Activated B cell treated with CpG ODN at 0.5 μM for 24 hours (primary cell): ENCODE measurements around the gene CCDC85B. TPM values are rescaled to one million over a fixed set of nuclear protein-coding genes. Genes with fewer than 3 reads are reported as not detected.

Experiments
- ATAC-seq: fragments of 200-7000 bp; cut with Tn5 transposase; one replicate; pipeline ENCODE4 v1.10.0; 2021; ENCODE audit warnings: low read depth, mild to moderate bottlenecking, moderate library complexity
- CTCF ChIA-PET: fragments of 350-600 bp; sonication (Branson Sonifier 250); formaldehyde crosslinking; loops from one replicate; lab custom pipeline; 2021; ENCODE audit warnings: antibody characterized with exemption; lab: Charles Lee
- POLR2A ChIA-PET: fragments of 350-600 bp; sonication (Branson Sonifier 250); formaldehyde crosslinking; loops from one replicate; lab custom pipeline; 2021; ENCODE audit warnings: antibody characterized with exemption; lab: Charles Lee
- DNase-seq: peaks from one replicate; pipeline ENCODE4 v3.0.0; 2022
- H3K27ac Mint-ChIP-seq: one replicate; pipeline ENCODE4 v1.8.0; 2020; ENCODE audit warnings: mixed read lengths
- H3K27me3 Mint-ChIP-seq: one replicate; pipeline ENCODE4 v1.8.0; 2021; ENCODE audit warnings: mixed read lengths
- H3K36me3 Mint-ChIP-seq: one replicate; pipeline ENCODE4 v1.8.0; 2021; ENCODE audit warnings: low read depth, mixed read lengths
- H3K4me1 Mint-ChIP-seq: one replicate; pipeline ENCODE4 v1.8.0; 2021; ENCODE audit warnings: mixed read lengths
- H3K4me3 Mint-ChIP-seq: one replicate; pipeline ENCODE4 v1.8.0; 2020; ENCODE audit warnings: mild to moderate bottlenecking, mixed read lengths
- H3K9me3 Mint-ChIP-seq: one replicate; pipeline ENCODE4 v1.8.0; 2020; ENCODE audit warnings: mixed read lengths
- CTCF ChIP-seq: fragments of 200-600 bp; IDR thresholded peaks from one replicate; pipeline ENCODE4 v1.8.0; 2022; ENCODE audit warnings: antibody characterized with exemption, mild to moderate bottlenecking
- intact Hi-C: fragments of 100-400 bp; cut with micrococcal nuclease; formaldehyde crosslinking; loops from one replicate; pipeline ENCODE4 v1.15.1; 2024
- total RNA-seq: library from RNA; stranded (reverse); gene quantifications from 2 replicates; pipeline ENCODE4 v1.2.3, GENCODE V29; 2022

Gene CCDC85B
- total RNA-seq, 1 donor from 2014 or later, result 21.6 TPM

GRCh38 chr11:65919141-65919572, 28.7 kb downstream of the CCDC85B start, which contains the start of gene DRAP1:
DRAP1 (plus strand) TSS chr11:65919426; CDS start chr11:65919502, 76 bp downstream.
- intact Hi-C loops, result loop anchor here (1.0 to 2.0 kb wide), 12 partner anchors 9 to 304 kb away; partner anchors contain the start of genes BANF1, CCDC85B, CFL1 and EIF1AD
- DNase-seq (peak; percentile 95), ATAC-seq (peak; percentile 87)
- no peaks in the 10 kb centered on the region for H3K27me3 Mint-ChIP-seq
- no peak for TF ChIP-seq CTCF
- H3K4me3 Mint-ChIP-seq, result peak within 1 kb of the TSS; percentile 93
- ChIA-PET CTCF (interaction anchor here (0.5 to 1.5 kb wide), 2 partner anchors 28 to 31 kb away, joined by 3 to 5 read pairs; partner anchors contain the start of genes CCDC85B and FIBP), POLR2A (interaction anchor here (0.6 to 4.8 kb wide), 11 partner anchors 17 to 199 kb away, joined by 3 to 55 read pairs (median 7); partner anchors contain the start of genes CCDC85B, FIBP, FOSL1 and MUS81)
- peak within 1 kb of the TSS; percentile 81 for H3K27ac Mint-ChIP-seq
- H3K36me3 Mint-ChIP-seq, result peaks cover 27% of the 10 kb centered on the region
- H3K9me3 Mint-ChIP-seq, result no peaks in the 10 kb centered on the region
- peaks cover 53% of the 10 kb centered on the region for H3K4me1 Mint-ChIP-seq

- DNase-seq, result no peak
- intact Hi-C loops, result loop anchor here (1.0 to 2.0 kb wide), 12 partner anchors 9 to 304 kb away; partner anchors contain the start of genes BANF1, CCDC85B, CFL1 and EIF1AD
- Mint-ChIP-seq H3K4me1 (peaks cover 50% of the 10 kb centered on the region), H3K27ac (peak overlapping the region; percentile 76), H3K4me3 (peak overlapping the region; percentile 93), H3K36me3 (peaks cover 30% of the 10 kb centered on the region), H3K9me3 (no peaks in the 10 kb centered on the region), H3K27me3 (no peaks in the 10 kb centered on the region)
- ChIA-PET POLR2A (interaction anchor here (0.6 to 4.8 kb wide), 10 partner anchors 20 to 257 kb away, joined by 3 to 55 read pairs (median 4); partner anchors contain the start of genes CCDC85B, FIBP, FOSL1 and MUS81), CTCF (no interaction called here)
- peak; percentile 44 for ATAC-seq
- no peak for TF ChIP-seq CTCF
These were observed 29.3 kb downstream of the CCDC85B start for GRCh38 chr11:65919573-65920371.

DNA sequence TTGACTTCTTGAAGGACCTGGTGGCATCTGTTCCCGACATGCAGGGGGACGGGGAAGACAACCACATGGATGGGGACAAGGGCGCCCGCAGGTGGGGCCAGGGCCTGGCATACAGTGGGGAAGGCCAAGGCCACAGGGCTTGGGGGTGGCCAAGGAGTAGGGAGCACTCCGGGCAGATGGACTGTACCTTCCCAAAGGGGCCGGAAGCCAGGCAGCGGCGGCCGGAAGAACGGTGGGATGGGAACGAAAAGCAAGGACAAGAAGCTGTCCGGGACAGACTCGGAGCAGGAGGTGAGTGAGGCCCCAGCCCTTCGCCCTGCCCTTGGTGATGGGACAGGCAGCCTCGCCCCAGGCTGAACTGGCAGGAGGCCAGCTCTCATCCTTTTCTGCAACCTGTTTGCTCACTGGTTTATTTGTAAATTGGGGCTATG, 29.9 kb downstream of the CCDC85B start:
- H3K4me1 Mint-ChIP-seq, result peaks cover 44% of the 10 kb centered on the region
- CTCF ChIA-PET, result no interaction called here
- no peak for TF ChIP-seq CTCF
- no peak for DNase-seq
- H3K9me3 Mint-ChIP-seq, result no peaks in the 10 kb centered on the region
- intact Hi-C loops, result no loop called here
- no peaks in the 10 kb centered on the region for H3K27me3 Mint-ChIP-seq
- POLR2A ChIA-PET, result interaction anchor here (0.6 to 4.8 kb wide), 7 partner anchors 22 to 258 kb away, joined by 3 to 55 read pairs (median 4); partner anchors contain the start of genes CCDC85B, FIBP, MUS81 and RELA
- no peak for ATAC-seq
- H3K4me3 Mint-ChIP-seq, result peak overlapping the region; percentile 93
- no peak overlapping the region for H3K27ac Mint-ChIP-seq
- peaks cover 30% of the 10 kb centered on the region for H3K36me3 Mint-ChIP-seq

- peak overlapping the region; percentile 93 for H3K4me3 Mint-ChIP-seq
- peaks cover 30% of the 10 kb centered on the region for H3K36me3 Mint-ChIP-seq
- CTCF ChIA-PET, result no interaction called here
- intact Hi-C loops, result no loop called here
- peaks cover 38% of the 10 kb centered on the region for H3K4me1 Mint-ChIP-seq
- no peak overlapping the region for H3K27ac Mint-ChIP-seq
- POLR2A ChIA-PET, result interaction anchor here (4.8 kb wide), 1 partner anchor 32 kb away, joined by 55 read pairs; the partner anchor contains the start of genes CCDC85B and FIBP
- TF ChIP-seq CTCF, result no peak
- ATAC-seq (no peak), DNase-seq (no peak)
- H3K9me3 Mint-ChIP-seq, result no peaks in the 10 kb centered on the region
- H3K27me3 Mint-ChIP-seq, result no peaks in the 10 kb centered on the region
These were observed 30.6 kb downstream of the CCDC85B start for GRCh38 chr11:65921033-65921555.
